GM18861 (cell line): ENCODE results near the gene ACTRT2.

Source experiments
- ATAC-seq: cut with Tn5 transposase; IDR thresholded peaks from one replicate; pipeline ENCODE4 v1.9.1; 2021; ENCODE audit not compliant: unreplicated experiment

ACTRT2 gene

GRCh38 chr1:3031401-3032221 is 10.3 kb downstream of the ACTRT2 start:
- no peak for ATAC-seq

DNA sequence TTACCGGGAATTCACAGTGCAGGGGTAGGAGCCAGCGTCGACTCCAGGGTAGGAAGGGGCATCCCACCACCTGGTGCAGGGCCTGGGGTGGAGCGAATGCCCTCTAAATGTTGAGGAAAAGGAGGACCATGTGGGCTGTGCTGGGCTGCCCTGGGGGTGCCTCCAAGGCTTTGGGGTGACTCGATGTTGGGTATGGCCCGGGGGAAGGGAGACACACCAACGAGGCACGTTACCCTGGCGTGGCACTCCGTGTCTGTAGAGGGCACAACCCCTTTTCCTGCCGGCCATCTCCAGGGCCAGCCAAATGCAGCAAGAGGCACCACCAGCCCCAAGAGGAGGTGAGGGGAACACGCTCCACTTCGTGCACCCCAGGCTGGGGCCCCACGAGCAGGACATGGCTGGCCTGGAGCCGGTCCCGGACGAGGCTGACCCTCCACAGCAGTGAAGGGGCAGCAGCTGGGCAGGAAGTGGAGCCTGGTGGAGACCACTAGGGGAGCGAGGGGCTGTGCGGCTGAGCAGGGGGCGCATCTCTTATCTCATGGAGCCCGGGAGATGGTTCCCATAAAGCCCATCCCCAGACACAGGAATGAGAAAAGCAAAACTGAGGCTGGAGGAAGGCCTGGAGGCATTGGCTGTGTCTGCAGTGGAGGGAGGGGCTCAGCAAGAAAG is 11.2 kb downstream of the ACTRT2 start:
- ATAC-seq, result no peak

DNA sequence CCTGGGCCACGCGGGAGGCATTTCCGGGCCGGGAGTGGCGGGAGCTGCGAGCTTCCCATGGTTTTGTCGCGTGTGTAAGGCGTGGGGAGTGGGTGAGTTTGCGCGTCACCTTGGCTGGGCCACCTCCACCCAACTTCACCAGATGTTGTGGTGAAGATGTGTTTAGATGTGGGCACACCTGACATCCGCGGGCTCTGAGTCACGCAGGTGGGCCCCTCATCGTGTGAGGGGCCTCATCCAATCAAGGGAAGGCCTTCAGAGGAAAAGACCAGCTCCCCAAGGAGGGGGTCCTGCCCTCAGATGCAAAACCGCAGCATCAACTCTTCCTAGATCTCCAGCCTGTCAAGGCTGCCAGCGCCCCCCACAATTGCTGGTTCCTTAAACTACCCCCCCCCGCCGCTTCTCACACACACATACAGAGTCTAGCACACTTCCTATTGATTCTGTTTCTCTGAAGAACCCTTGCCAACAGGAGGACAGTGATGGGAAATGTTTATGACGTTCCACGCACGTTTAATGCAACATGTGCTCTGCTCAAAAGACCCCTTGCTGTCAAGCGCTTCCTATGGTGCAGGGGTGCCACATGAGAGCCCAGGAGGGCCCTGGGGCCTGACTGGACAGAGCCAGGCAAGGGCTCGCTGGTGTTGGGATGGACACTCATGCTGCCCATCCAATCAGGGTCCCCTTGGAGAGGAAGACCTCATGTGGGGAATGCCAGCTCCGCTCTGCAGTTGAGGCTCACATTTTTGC is 11.9 kb downstream of the ACTRT2 start:
- ATAC-seq, result no peak

- no peak for ATAC-seq
Observed at GRCh38 chr1:3033790-3034090, 12.5 kb downstream of the ACTRT2 start.

GRCh38 chr1:3034162-3034561 is 12.9 kb downstream of the ACTRT2 start:
- ATAC-seq, result no peak

DNA sequence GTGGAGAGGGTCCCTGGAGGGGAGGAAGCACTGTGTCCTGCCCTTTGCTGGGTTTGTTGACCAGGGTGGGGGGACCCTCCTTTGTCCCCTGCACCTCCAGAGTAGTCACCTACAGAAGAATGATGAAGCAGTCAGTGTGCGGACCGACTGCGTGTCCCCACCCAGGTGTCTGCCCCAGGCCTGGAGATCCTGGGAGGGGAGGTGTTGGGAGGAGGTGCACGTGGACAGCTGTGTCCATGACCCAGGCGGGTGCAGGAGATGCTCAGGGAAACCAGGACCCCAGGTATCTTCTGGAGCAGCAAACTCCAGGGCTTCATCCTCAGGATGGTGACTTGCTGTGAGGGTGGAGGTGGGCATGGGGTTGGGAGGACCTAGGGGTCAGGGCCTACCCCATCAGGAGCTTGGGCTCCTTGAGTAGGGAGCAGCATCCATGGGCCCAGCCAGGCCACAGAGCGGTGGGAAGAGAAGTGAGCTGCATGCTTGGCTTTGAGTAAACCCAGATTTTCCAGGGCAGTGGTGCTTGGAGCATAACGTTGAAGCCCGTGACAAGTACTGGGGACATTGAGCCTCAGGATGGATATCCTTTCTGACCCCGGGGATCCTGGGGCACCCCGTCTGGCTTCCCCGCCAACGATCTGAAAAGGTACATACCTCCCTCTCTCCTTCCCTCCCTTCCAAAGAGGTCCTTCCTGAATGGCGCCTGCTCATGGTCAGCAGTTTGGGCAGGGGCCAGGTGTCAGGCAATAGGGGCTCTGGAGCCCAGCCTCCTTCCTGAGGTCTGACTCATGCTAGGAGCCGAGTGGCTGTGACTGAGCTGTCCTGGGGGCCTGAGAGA is 13.7 kb downstream of the ACTRT2 start:
- no peak for ATAC-seq

- no peak for ATAC-seq
Observed at GRCh38 chr1:3035563-3036446, 14.5 kb downstream of the ACTRT2 start.

DNA sequence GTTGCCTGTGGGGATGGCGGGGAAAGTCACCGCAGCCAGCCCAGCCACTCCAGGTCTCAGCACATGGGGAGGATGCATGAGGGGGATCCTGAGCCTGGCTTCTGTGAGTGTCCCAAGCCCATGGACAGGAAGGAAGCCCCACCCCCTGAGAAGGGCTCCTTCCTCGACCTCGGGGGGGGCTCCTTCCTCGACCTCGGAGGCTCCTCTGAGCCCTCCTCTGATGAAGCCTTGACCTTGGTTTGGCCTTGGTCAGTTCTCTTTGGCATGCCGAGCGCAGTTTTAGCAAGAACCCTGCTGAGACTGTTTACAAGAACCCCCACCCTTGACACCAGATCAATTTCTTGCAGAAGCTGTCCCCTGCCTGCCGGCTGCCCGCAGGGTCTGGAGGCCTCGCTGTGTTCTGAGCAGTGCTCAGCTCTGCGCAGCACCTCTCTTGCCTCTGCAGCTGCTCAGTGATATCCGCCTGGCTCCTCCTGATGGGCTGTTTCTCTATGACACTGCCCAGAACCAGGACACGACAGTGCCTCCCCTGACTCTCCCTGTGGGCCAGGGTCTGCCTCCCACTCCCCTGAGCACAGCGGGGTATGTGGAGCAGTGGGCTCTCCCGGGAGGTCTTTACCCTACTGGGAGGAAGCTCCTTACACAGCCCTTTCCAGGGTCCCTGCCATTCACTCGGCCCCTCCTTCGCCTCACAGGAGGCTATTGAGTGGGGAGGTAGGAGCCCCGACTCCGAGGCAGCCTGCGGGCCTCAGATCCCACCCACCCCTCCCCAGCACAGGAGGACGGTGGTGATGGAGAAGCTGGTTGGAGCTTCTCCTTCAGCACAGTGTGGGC is 15.4 kb downstream of the ACTRT2 start:
- no peak for ATAC-seq

DNA sequence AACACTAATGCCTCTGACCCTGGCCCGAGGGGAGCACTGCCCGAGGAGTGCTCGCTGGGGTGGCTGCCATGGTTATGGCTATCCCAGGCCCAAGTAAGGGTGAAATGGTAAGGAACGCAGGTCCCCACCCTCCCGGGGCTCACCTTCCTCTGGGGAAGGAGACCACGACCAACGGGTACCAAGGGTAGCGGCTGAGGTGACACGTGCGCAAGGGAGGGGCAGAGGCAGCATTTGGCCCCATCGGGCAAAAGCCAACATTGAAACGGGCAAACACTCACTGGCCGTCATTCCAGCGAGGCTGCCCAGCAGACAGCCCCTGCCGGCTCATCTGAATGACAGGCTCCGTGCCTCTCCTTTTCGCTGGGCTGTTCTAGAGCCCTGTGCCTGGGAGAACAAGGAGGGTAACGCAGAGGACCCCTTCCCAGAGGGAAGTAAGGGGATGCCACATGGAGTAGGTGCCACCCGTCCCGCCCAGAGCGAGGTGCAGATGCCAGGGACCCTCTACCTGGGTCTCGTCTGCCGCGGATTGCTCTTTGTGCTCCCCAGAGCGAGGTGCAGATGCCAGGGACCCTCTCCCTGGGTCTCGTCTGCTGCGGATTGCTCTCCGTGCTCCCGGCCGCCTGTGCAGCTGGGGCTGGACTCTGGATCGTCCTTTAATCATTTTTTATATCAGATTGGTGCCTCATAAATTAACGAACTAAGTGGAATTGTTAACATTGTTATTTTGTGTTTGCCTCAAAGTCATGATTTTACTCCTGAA is 16.2 kb downstream of the ACTRT2 start:
- ATAC-seq, result no peak

DNA sequence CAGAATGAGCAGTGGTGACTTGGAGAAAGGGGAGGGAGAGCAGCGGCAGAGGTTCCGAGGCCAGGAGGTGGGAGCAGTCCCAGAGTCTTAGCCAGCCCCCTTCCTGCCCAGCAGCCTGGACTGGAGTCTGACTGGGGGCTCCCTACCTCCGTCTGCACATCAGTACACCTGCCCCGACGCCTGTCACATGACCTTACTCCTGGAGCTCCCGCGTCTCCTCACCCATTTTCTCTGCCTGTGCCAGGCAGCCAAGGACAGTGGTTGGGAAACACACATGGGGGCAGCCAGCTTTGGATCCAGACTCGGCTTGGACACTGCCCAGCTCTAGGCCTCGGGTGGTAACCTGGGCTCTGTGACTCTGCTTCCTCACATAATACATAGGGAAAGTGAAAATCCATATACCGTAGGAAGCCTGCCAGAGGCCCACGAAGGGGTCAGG is 16.9 kb downstream of the ACTRT2 start:
- no peak for ATAC-seq

- ATAC-seq, result no peak
Observed at GRCh38 chr1:3038571-3039181, 17.4 kb downstream of the ACTRT2 start.

GRCh38 chr1:3040004-3040403 is 18.7 kb downstream of the ACTRT2 start:
- no peak for ATAC-seq

DNA sequence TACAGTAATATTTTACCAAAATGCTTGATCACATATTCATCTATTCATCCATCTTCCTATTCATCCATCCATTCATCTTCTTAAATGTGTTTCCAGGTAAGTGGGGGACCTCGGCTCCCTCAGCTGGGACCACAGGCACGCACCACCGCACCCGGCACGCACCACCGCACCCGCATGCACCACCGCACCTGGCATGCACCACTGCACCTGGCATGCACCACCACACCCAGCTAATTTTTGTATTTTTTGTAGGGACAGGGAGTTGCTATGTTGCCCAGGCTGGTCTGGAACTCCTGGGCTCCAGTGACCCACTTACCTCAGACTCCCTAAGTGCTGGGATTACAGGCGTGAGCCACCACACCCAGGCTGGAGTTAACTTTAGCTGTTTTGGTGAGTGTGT is 21.2 kb downstream of the ACTRT2 start:
- ATAC-seq, result no peak

- ATAC-seq, result no peak
Observed at GRCh38 chr1:3049164-3049563, 27.9 kb downstream of the ACTRT2 start.

DNA sequence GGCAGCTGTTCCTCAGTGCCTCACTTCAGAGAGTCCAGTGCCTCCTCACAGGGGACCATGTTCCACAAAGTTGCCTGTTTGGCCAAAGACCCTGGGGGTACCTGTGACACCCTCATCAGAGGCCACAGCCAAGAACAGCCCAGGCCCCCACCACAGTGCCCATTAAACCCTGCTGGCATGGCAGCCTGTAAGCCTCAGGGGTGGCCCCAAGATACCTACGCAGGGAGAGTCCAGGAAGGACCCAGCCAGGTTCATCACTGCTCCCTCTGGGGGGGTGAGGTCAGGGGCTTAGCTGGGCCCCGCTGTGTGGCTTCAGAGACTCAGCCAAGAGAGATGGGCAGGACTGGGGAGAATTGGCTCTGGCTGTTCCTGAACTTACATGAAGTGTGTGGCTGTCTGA is 28.6 kb downstream of the ACTRT2 start:
- no peak for ATAC-seq

GRCh38 chr1:3050603-3051002 is 29.3 kb downstream of the ACTRT2 start:
- ATAC-seq, result no peak

DNA sequence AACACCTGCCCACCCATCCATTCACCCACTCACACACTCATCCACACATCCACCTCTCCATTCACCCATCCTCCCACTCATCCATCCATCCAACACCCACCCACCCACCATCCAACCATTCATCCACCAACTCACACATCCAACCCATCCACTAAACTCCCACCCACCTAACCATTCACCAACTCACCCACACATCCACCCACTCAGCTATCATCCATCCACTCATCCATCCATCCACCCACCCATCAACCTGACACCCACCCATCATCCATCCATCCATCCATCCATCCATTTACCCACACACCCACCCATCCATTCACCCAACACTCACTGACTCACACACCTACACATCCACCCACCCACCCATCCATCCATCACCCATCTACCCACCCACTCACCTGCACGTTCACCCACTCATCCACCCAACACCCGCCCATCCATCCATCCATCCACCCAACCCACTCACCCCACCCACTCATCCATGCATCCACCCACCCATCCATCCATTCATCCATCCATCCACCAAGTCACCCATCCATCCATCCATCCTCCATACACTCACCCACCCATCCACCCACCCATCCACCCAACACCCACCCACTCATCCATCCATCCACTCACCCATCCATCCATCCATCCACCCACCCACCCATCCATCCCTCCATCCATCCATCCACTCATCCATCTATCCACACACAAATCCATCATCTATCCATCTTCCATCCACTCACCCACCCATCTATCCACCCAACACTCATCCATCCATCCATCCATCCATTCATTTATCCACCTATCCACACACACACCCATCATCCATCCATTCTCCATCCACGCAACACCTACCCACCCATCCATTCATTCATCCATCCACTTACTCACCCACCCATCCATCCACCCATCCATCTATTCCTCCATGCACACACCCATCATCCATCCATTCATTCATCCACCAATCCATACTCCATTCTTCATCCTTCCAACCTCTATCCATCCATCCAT is 30.3 kb downstream of the ACTRT2 start:
- ATAC-seq, result no peak
